GM19351 (cell line): ENCODE data around the gene RFX7.

Experiments
- ATAC-seq: cut with Tn5 transposase; IDR thresholded peaks from one replicate; pipeline ENCODE4 v1.9.1; 2021; ENCODE audit warnings: mild to moderate bottlenecking, moderate library complexity; ENCODE audit not compliant: unreplicated experiment

Gene RFX7

DNA sequence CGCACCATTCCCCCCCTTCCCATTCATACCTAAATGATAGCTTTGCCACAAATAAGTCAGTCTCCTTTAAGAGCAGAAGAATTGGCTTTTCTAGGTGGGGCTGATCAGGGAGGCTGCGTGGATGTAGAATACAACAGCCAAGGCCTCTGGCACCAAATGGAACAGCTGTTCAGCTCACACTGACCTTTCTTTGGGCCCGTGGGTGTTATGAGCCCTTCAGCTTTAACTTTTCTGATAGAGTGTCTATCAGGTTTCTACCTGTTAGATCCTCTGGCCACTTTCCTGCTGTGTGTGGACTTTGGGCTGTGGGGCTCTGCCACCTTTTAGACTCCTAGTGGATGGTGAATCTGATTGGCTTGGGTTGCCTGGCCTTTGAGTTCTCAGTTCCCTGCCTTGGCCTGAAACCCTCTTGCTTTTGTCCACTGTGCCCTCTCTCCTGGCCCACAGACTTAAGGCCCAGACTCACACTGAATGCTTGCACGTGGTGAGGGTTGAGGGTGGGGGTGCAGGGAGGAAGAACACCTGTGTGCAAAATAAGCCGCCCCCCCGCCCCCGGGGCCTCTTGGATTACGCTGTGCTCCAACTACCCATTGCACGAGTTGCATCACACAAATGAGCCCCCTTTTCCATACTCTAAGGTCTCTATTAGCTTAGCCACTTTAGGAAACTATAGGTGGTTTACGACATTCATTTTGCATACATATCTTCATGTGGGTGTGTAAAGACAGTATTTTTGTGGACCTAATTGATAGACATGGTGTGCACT lies 1.3 kb upstream of the RFX7 start:
- no peak for ATAC-seq

DNA sequence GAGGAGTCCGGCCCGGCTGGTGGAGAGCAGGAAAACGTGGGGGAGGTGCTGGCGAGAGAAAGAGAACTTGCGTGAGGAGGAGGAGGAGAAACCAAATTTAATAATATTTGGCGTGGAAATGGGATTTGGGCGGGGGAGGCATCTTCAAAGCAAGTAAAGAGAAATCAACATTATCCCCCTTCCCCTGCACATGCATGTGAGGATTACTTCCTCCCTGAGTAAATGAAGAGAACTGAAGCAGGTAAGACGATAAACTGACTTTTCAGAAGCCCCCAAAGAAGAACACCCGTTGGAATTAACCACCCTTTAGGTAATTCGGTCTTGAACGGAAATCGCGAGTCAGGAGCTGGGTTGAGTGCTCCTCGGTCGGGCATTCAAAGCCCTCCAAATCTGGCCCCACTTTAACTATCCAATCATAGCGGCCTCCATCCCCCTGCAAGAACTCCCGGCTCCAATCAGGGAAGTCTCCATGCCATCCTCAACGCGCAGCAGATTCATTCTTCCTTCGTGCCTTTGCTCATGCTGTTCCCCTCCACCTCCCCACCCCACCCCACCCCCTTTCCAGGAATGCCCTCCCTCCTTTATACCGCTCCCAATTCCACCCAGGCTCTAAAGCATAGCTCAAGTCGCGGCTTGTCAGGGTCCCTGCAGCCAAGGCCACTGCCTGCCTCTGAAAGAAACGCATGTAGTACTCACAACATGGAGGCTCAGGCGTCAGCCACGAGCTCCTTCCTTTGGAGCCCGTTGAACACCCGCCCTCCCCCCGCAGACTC lies 545 bp upstream of the RFX7 start:
- ATAC-seq = no peak

DNA sequence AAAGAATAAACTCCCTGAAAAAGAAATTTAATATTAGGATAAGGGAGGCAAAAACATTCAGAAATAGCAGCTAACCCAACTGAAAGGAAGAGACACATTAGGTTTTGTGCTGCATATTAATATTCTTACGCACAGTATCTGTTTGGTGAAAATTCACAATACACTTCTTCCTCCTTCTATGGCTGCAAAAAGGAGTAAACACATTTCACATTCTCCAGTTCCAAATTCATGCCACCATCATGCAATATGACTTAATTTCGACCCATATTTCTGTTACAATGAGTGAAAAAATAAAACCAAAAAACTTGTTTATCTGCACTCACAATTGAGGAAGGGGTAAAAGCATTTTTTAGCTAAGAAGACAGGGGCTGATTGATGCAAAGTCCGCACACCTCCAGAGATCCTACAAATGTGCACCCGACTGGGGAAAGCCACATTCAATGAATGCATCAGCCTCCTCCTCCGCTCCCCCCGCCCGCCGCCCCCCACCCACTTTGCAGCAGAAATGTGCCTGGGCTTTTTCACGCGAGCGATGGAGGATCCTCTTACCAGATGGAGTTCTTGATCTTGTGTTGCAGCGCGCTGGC lies 1.0 kb downstream of the RFX7 start:
- ATAC-seq = no peak

DNA sequence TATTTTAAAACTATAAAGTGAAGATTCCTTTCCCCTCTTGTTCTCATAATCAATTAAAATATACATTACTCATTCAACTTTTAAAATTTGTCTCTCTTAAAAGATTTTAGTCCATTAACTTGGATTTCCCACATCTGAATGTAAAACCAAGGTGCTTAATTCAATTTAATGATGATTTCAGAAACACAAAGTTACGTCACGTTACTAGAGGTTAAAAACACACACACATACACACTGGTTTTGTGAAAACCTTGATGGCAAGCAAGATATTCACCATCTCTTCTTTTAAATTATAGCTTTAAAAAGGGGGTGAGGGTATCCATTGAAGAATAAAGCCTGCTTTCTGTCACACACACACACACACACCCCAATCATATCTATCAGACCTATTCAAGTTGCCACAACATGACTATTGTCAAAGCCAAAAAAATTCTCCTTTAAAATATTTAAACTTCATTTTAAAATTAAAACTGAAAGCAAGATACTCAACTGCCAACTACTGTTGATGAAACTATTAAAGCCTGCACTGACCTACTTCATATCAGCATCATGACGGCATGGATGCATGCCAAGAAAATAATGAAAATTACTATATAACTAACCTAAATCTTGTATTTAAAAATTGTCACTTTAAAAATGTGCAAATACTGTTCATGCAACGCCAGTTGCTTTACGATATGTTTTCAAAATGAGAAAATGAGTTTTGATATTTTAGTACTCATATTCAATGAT lies 2.1 kb downstream of the RFX7 start:
- ATAC-seq = no peak

DNA sequence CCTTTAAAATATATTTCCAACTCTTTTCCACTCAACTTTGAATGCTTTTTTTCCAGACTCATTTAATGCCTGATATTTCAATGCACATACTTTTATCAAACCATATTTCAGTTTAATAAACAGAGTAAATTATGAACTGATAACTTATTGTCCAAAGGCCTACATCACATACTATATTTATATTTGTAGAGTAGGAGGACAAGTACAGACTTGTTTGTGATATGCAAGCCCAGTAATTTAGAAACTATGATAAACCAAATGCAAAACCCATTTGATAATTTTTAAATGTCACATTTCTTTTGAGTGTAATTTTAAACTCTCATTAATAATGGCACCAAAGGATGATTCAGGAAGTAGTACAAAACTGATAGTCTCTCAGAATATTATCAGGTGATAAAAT lies 3.3 kb downstream of the RFX7 start:
- no peak for ATAC-seq

DNA sequence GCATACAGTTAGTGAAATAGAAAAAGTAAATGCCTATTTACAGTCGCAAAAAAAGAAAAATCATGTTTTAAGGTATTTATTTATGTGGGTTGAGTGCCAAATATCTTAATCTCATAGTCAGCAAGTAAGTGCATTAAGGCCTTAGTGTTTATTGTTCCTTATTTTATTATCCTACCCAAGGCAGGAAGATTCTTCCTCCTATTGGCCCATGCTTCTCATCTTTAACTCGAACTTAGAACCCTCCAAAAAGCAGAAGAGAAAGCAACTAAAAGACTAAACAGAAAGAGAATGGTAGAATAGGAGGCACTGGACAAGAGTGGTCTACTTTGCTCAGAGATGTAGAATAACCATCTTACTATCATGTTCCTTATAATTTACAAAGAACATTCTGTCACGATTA lies 7.5 kb downstream of the RFX7 start:
- ATAC-seq = no peak

DNA sequence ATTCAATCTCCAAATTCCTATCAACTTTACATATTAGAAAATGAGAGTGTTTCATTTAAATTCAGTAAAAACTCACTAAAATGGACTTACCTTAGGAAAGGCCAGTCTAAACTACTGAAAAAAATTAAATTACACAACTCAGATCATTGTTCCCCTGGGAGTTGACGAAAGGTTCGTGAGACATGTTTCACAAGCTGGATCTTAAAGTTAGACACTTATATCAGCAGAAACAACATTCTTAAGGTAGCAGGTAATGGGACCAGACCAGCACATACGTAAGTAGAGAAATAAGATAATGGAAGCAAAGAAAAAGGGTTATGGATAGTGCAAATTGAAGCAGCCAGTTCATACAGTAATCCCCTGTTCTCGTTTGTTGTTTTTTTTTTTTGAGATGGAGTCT lies 8.9 kb downstream of the RFX7 start:
- ATAC-seq = no peak

DNA sequence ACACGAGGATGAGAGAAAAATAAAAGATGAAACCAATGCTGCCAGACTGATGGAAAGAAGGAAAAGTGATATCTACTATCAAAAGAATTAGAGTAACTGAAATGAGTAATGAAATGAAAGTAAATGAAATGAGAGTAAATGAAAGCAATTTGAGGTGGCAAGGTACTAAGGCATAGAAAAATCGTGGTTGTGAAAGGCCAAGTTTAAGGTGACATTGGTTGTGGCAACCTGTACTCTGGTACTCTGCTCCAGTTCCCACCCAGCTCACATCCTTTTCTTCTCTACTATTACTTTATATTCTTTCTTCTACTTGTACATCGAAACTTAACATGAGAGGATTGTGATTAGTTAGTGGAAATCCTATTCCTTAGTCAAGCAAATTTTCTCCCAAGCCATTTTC lies 10.1 kb downstream of the RFX7 start:
- ATAC-seq = no peak

DNA sequence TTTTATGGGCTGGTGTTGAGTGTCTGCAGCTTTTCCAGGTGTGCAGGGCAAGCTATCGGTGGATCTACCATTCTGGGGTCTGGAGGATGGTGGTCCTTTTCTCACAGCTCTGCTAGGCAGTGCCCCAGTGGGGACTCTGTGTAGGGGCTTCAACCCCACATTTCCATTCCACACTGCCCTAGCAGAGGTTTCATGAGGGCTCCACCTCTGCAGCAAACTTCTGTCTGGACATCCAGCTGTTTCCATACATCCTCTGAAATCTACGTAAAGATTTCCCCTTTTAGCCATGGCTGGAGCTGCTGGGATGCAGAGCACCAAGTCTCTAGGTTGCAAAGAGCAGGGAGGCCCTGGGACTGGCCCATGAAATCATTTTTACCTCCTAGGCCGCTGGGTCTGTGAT lies 11.6 kb downstream of the RFX7 start:
- no peak for ATAC-seq

DNA sequence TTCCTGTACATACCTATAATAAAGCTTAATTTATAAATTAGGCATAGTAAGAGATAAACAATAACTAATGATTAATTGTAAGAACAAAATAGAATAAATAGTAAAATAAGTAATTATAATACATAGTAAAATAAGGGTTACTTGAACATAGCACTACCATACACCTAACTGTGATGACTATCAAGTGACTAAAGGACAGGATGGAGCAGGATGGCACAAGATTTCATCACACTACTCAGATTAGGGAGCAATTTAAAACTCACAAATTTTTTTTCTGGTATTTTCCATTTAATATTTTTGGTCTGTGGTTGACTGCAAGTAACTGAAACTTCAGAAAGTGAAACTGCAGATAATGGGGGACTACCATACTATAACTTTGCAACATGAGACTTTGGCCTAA lies 14.8 kb downstream of the RFX7 start:
- ATAC-seq = no peak

DNA sequence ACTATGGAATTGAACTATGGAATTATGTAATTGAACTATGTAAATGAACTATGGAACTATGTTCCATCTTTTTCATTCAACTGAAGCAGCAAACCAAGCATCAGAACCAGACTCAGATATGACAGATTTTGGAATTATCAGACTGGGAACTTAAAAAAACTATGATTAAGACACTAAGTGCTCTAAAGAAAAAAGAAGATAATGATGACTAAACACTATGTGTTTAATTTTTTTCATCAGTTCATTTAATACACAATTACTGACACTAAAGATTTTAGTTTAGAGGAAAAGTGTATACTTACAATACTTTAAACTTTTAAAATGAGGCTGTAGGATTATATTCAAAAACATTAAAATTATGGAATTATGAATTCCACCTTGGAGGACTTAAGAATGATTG lies 15.3 kb downstream of the RFX7 start:
- no peak for ATAC-seq

DNA sequence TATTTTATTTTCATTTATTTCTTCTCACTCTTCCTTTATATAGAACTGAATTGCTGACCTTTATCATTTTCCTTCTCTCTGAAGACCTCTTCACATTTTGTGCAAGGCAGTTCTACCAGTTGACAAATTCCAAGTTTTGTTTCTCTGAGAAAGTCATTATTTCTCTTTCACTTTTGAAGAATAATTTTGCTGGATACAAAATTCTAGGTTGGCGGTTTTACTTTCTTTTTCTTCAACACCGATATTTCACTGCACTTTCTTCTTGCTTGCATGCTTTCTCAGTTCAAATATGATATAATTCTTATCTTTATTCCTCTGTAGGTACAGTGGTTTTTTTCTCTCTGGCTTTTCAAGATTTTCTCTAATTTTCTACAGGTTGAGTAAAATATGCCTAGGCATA lies 15.9 kb downstream of the RFX7 start:
- ATAC-seq = no peak

DNA sequence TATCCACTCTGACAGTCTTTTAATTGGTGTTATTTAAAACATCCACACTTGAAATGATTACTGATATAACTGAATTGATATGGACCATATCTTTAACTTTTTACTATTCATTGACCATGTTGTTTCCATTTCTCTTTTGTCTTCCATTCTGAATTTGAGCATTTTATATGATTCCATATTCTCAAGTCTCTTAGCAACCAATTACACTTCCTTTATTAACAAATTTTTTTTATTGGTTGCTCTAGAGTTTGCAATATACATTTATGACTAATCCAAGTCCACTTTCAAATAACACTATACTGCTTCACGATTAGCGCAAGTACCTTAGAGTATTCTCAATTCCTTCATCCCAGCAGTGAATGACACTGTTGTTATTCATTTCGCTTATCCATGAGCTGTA lies 16.4 kb downstream of the RFX7 start:
- no peak for ATAC-seq

DNA sequence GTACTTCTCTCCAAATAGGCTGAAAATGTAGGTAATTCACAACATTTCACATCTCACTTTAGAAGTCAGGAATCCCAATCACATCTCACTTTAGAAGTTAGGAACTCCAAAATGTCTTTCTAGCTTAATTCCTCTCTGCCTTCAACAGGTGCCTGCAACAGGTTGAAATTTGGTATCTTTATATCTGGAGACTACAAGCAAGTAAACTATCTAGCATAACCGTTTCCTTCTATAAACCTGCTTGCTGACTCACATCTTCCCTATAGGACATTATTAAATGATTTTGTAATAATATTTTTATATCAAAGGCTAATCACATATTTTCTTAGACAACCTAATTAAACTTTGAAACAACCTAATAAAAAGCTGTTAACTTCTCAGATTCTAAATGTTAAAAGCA lies 18.2 kb downstream of the RFX7 start:
- no peak for ATAC-seq

DNA sequence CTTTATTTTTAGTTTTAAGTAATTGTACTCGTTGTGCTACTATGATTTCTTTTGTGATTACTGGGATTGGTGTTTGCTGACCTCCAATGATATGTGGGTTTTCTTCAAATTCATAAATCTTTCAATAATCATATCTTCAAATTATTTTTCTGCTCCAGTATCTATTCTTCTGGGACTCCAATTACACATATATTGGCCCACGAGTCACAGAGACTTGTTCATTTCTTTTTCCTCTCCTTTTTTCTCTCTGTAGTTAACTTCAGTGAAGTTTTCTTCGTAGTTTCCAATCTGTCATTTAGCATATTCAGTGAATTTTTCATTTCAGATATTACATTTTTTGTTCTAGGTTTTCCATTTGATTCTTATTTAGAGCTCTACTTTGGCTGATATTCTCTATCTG lies 21.4 kb downstream of the RFX7 start:
- ATAC-seq = no peak

DNA sequence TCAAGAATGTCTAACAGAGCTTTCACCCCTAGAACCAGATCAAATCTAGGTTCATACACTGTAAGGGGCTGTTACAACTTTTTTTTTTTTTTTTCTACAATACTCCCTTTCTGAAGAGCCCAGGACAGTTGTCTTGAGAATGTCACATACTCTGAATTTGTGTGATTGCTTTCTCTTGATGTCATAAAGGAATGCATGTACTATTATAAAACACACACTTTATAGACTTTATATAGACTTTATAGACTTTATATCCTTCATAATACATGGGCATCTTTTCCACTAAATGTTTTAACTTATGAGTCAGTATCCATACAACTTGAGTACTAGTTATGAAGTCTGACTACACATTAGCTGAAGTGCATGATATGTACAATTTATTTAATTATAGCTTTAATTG lies 26.3 kb downstream of the RFX7 start:
- ATAC-seq = no peak

DNA sequence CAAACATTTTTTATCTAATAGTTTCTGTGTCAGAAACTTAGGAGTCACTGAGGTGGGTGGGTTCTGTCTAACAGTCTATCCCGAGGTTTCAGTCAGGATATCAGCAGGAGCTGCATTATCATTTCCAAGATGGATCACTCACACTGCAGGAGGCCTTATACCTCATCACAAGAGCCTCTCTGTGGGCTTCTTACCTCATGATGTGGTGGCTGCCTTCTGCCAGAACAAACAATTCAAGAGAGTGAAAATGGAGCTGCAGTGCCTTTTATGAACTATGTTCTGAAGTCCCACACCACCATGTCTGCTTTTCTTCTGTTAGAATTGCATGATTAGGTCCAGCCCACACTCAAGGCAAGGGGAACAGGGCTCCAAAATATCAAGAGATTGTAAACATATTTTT lies 27.9 kb downstream of the RFX7 start:
- ATAC-seq = no peak

DNA sequence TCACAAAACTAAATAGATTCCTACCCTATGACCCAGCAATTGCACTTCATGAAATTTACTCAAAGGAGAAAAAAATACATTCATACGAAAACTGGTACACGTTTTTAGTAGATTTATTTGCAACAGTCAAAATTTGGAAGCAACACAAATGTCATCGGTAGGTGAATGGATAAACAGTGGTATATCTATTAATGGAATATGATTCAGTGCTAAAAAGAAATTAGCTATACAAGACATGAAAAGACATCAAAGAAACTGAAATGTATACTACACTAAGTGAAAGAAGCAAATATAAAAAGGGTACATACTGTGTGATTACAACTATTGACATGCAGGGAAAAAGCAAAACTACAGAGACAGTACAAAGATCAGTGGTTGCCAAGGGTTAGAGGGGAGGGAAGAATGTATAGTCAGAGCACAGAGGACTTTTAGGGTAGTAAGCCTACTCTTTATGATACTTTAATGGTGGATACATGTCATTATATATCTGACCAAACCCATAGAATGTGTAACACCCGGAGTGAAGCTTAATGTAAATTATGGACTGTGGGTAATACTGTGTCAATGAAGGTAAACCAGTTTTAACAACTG lies 31.6 kb downstream of the RFX7 start:
- ATAC-seq = no peak

DNA sequence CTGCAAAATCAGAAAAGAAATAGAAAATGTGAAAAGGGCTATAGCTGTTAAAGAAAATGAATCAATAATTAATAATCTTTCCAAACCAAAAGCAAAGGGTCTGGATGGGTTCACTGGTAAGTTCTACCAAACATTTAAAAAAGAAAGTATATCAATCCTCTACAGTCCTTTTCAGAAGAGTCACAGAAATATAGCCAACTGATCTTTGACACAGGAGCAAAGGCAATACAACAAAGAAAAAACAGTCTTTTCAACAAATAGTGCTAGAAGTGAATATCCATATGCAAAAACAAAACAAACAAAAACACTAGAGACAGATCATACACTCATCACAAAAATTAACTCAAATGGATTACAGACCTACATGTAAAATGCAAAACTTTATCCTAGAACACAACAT lies 32.6 kb downstream of the RFX7 start:
- no peak for ATAC-seq

DNA sequence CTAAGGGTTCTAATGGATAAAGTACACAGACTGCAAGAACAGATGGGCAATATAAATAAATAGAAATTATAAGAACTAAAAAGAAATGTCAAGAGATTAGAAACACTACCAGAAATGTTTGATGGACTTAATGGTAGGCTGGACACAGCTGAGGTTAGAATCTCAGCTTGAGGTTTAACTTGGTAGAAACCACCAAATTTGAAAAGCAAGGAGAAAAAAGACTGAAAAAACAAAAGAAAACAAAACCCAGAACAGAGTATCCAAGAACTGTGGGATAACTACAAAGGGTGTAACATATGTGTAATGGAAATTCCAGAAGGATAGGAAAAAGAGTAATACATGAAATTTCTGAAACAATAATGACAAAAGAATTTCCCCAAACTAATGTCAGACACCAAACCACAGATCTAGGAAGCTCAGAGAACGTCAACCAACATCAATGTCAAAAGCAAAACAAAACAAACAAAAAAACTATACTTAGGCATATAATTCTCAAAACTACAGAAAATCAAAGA lies 35.0 kb downstream of the RFX7 start:
- ATAC-seq = no peak

DNA sequence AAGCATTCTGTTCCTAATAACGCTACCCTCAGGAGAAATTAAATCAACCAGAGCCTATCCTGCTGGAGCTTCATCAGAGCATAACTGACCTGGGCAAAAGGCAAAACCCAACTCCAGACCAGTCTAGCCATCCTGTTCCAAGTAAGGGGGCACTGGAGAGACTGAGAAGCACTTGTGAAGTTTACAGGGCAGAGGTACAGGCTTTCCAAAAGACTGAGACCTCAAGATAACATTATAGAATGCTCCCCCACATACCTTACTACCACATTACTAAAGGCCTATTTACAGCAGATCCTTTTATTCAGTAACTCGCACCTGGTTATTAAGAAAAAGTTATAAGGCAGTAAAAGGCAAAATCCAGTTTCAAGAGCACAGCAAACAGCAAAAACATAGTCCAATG lies 35.5 kb downstream of the RFX7 start:
- ATAC-seq = no peak
